H1 (cell line): ENCODE measurements around the gene GOLGB1. TPM values are rescaled to one million over a fixed set of nuclear protein-coding genes. Genes with fewer than 3 reads are reported as not detected.

Source experiments
- CTCF ChIA-PET: fragments of 300-600 bp; sonication (Branson Sonifier 250); formaldehyde crosslinking; loops from one replicate; lab custom pipeline; 2021; ENCODE audit not compliant: partially characterized antibody; lab: Charles Lee
- POLR2A ChIA-PET: fragments of 300-600 bp; sonication (Branson Sonifier 250); formaldehyde crosslinking; loops from one replicate; lab custom pipeline; 2021; ENCODE audit warnings: inconsistent platforms; ENCODE audit not compliant: partially characterized antibody; lab: Charles Lee
- DNase-seq, 2 experiments: peaks; one replicate each; pipeline versions ENCODE4 v3.0.0 to v3.0.0-alpha.2; 2010 to 2022; ENCODE audit warnings: low spot score in 2 of 2, low read depth in 1 of 2, mixed read lengths in 1 of 2
- FAIRE-seq: peaks from 2 replicates; lab custom pipeline; 2011; peaks lifted over from hg19 to GRCh38; lab: Jason Lieb, UNC
- H2AFZ ChIP-seq: 2 replicates; pipeline ENCODE4 v1.8.1; 2012; ENCODE audit warnings: low read length, inconsistent platforms
- H2AK5ac ChIP-seq: 2 replicates; pipeline ENCODE4 v1.6.1; 2013; ENCODE audit warnings: low read depth, low read length
- H2BK120ac ChIP-seq: replicated peaks from 2 replicates; pipeline ENCODE3; 2013; ENCODE audit warnings: low read depth, low read length, inconsistent platforms
- H2BK12ac ChIP-seq: 2 replicates; pipeline ENCODE4 v1.6.1; 2013; ENCODE audit warnings: low read depth, low read length
- H2BK15ac ChIP-seq: 2 replicates; pipeline ENCODE4 v1.6.1; 2013; ENCODE audit warnings: low read length
- H2BK20ac ChIP-seq: 2 replicates; pipeline ENCODE4 v1.6.1; 2013; ENCODE audit warnings: low read length
- H2BK5ac ChIP-seq: 2 replicates; pipeline ENCODE4 v1.6.1; 2013; ENCODE audit warnings: low read depth, low read length
- H3K14ac ChIP-seq: 2 replicates; pipeline ENCODE4 v1.6.1; 2013; ENCODE audit warnings: inconsistent platforms; ENCODE audit not compliant: insufficient read length
- H3K18ac ChIP-seq: 2 replicates; pipeline ENCODE4 v1.6.1; 2013; ENCODE audit warnings: low read length; ENCODE audit errors: extremely low read depth
- H3K23ac ChIP-seq: 2 replicates; pipeline ENCODE4 v1.6.1; 2013; ENCODE audit warnings: inconsistent platforms; ENCODE audit not compliant: insufficient read length
- H3K23me2 ChIP-seq: 2 replicates; pipeline ENCODE4 v1.6.1; 2013; ENCODE audit warnings: low read depth, low read length
- H3K27ac ChIP-seq: 2 replicates; pipeline ENCODE4 v1.6.1; 2011; ENCODE audit warnings: low read depth, low read length, inconsistent platforms
- H3K27me3 ChIP-seq, 4 experiments: replicated peaks in 1 of 4; 1 replicate in 1 of 4; 2 replicates in 3 of 4; pipeline versions ENCODE4 v1.6.1 to v1.8.1; 2011 to 2013; ENCODE audit warnings: low read length in 3 of 4, mild to moderate bottlenecking in 3 of 4, inconsistent platforms in 2 of 4, mixed read lengths in 2 of 4, moderate library complexity in 1 of 4; ENCODE audit not compliant: control insufficient read depth in 3 of 4, insufficient read depth in 3 of 4; ENCODE audit errors: extremely low read depth in 1 of 4
- H3K36me3 ChIP-seq, 4 experiments: 2 replicates each; pipeline versions ENCODE4 v1.6.1 to v1.8.1; 2011 to 2013; ENCODE audit warnings: mild to moderate bottlenecking in 4 of 4, low read length in 3 of 4, moderate library complexity in 2 of 4, control low read depth in 1 of 4, inconsistent platforms in 1 of 4; ENCODE audit not compliant: insufficient read depth in 4 of 4, control insufficient read depth in 2 of 4
- H3K4ac ChIP-seq: replicated peaks from 2 replicates; pipeline ENCODE3; 2013; ENCODE audit warnings: low read length, low read depth, mixed read lengths, inconsistent platforms; ENCODE audit not compliant: insufficient read length
- H3K4me1 ChIP-seq, 4 experiments: replicated peaks in 1 of 4; 1 replicate in 1 of 4; 2 replicates in 3 of 4; pipeline versions ENCODE4 v1.6.1 to v1.8.1; 2011 to 2013; ENCODE audit warnings: low read length in 3 of 4, inconsistent platforms in 2 of 4, mixed read lengths in 1 of 4; ENCODE audit not compliant: insufficient read depth in 4 of 4, control insufficient read depth in 3 of 4
- H3K4me2 ChIP-seq, 2 experiments: 2 replicates each; pipeline versions ENCODE4 v1.6.1 to v1.8.1; 2011 to 2013; ENCODE audit warnings: low read depth in 2 of 2, low read length in 2 of 2, control low read depth in 1 of 2, inconsistent platforms in 1 of 2, mild to moderate bottlenecking in 1 of 2; ENCODE audit not compliant: insufficient read depth in 1 of 2
- H3K4me3 ChIP-seq, 4 experiments: fragments of 200-600, 300-600 bp in 1 of 4; sonication (generic), shearing (Covaris generic), sonication (Bioruptor Twin) in 1 of 4; 2 replicates each; pipeline versions ENCODE4 v1.5.1 to v1.8.1; 2011 to 2016; ENCODE audit warnings: low read length in 4 of 4, low read depth in 3 of 4, control low read depth in 2 of 4, inconsistent platforms in 2 of 4, mild to moderate bottlenecking in 2 of 4, mixed read lengths in 1 of 4, moderate library complexity in 1 of 4; ENCODE audit not compliant: insufficient read depth in 2 of 4; ENCODE audit errors: extremely low read depth in 1 of 4
- H3K56ac ChIP-seq: replicated peaks from 2 replicates; pipeline ENCODE3; 2013; ENCODE audit warnings: low read depth, mild to moderate bottlenecking, mixed read lengths, low read length, inconsistent platforms; ENCODE audit not compliant: insufficient read length
- H3K79me1 ChIP-seq: 2 replicates; pipeline ENCODE4 v1.6.1; 2013; ENCODE audit warnings: low read depth, low read length, control low read depth
- H3K79me2 ChIP-seq, 2 experiments: 2 replicates each; pipeline versions ENCODE4 v1.6.1 to v1.8.1; 2012 to 2013; ENCODE audit warnings: low read length in 2 of 2, mild to moderate bottlenecking in 2 of 2, inconsistent platforms in 1 of 2; ENCODE audit not compliant: insufficient read depth in 2 of 2, control insufficient read depth in 1 of 2
- H3K9ac ChIP-seq, 4 experiments: replicated peaks in 1 of 4; 1 replicate in 1 of 4; 2 replicates in 3 of 4; pipeline versions ENCODE4 v1.6.1 to v1.8.1; 2011 to 2013; ENCODE audit warnings: low read depth in 3 of 4, low read length in 3 of 4, control low read depth in 2 of 4, mild to moderate bottlenecking in 2 of 4, moderate library complexity in 2 of 4, inconsistent platforms in 1 of 4; ENCODE audit errors: extremely low read depth in 1 of 4
- H3K9me3 ChIP-seq, 2 experiments: 2 replicates each; pipeline versions ENCODE4 v1.6.1 to v1.8.1; 2012 to 2013; ENCODE audit warnings: mild to moderate bottlenecking in 2 of 2, moderate library complexity in 2 of 2, control low read depth in 1 of 2, inconsistent platforms in 1 of 2, low read depth in 1 of 2, low read length in 1 of 2, mixed read lengths in 1 of 2; ENCODE audit not compliant: insufficient read depth in 2 of 2
- H4K20me1 ChIP-seq, 2 experiments: replicated peaks in 1 of 2; 2 replicates each; pipeline versions ENCODE3 to v1.8.1; 2011 to 2013; ENCODE audit warnings: inconsistent platforms in 2 of 2, low read length in 2 of 2, mild to moderate bottlenecking in 1 of 2; ENCODE audit not compliant: insufficient read depth in 2 of 2, control insufficient read depth in 1 of 2
- H4K5ac ChIP-seq: 2 replicates; pipeline ENCODE4 v1.6.1; 2013; ENCODE audit warnings: low read length, low read depth, mixed read lengths, inconsistent platforms; ENCODE audit not compliant: insufficient read length
- H4K8ac ChIP-seq: 2 replicates; pipeline ENCODE4 v1.8.0; 2013; ENCODE audit warnings: mild to moderate bottlenecking, moderate library complexity, low read length, inconsistent platforms; ENCODE audit not compliant: insufficient read depth; ENCODE audit errors: extremely low read depth
- H4K91ac ChIP-seq: replicated peaks from 2 replicates; pipeline ENCODE3; 2013; ENCODE audit warnings: low read length, mixed read lengths, inconsistent platforms; ENCODE audit not compliant: insufficient read length
- CTBP2 ChIP-seq: IDR thresholded peaks from 2 replicates; pipeline ENCODE4 v1.7.0; 2011; ENCODE audit warnings: borderline replicate concordance, mild to moderate bottlenecking, moderate library complexity, mixed read lengths, low read length; ENCODE audit not compliant: insufficient read depth, insufficient read length
- GABPA ChIP-seq: IDR thresholded peaks from 2 replicates; pipeline ENCODE4 v1.6.1; 2011; ENCODE audit warnings: mild to moderate bottlenecking, low read length, moderate library complexity, borderline replicate concordance; ENCODE audit not compliant: insufficient read depth
- POLR2AphosphoS5 ChIP-seq: IDR thresholded peaks from 2 replicates; pipeline ENCODE4 v1.6.1; 2011; ENCODE audit warnings: low read depth, low read length
- POU5F1 ChIP-seq: IDR thresholded peaks from 2 replicates; pipeline ENCODE4 v1.6.1; 2011; ENCODE audit warnings: low read depth, mild to moderate bottlenecking, low read length, moderate library complexity
- RAD21 ChIP-seq, 2 experiments: IDR thresholded peaks in 1 of 2; conservative IDR thresholded peaks in 1 of 2; 2 replicates each; pipeline ENCODE4 v1.6.1; 2011; ENCODE audit warnings: low read depth in 2 of 2, low read length in 2 of 2, improper control_type of control experiment in 1 of 2, inconsistent platforms in 1 of 2, mild to moderate bottlenecking in 1 of 2, moderate library complexity in 1 of 2
- SIRT6 ChIP-seq: IDR thresholded peaks from one replicate; pipeline ENCODE4 v1.7.1; 2012; ENCODE audit warnings: low read length, inconsistent platforms
- SIX5 ChIP-seq: IDR thresholded peaks from 2 replicates; pipeline ENCODE4 v1.6.1; 2011; ENCODE audit warnings: mild to moderate bottlenecking, low read depth, low read length
- TEAD4 ChIP-seq: IDR thresholded peaks from 2 replicates; pipeline ENCODE4 v1.6.1; 2012; ENCODE audit warnings: low read depth, low read length, inconsistent platforms, mixed read lengths
- WGBS, 2 experiments: shearing (Covaris generic) in 1 of 2; methylation state at CpG; one replicate each; pipeline versions ENCODE4 v1.1.6 to v1.1.7; 2013 to 2015; ENCODE audit warnings: low lambda C conversion rate in 2 of 2, mixed read lengths in 2 of 2, inconsistent platforms in 1 of 2, low coverage in 1 of 2, missing lambda C conversion rate in 1 of 2; ENCODE audit not compliant: insufficient replicate concordance in 2 of 2, insufficient coverage in 1 of 2, insufficient read length in 1 of 2; ENCODE audit errors: extremely low coverage in 1 of 2, missing lambda C conversion rate in 1 of 2; 5-methylcytosine and 5-hydroxymethylcytosine counted together
- polyA plus RNA-seq, 7 experiments: library from polyadenylated mRNA; depleted of rRNA in 3 of 7; stranded (reverse) in 5 of 7; unstranded in 2 of 7; fragments of >200 nt in 5 of 7; fragments of 200-250 nt in 2 of 7; gene quantifications; 1 replicate in 5 of 7; 2 replicates in 1 of 7; 4 replicates in 1 of 7; pipeline versions ENCODE4 v1.2.1 to v1.2.3, GENCODE V29; 2011 to 2013; ENCODE audit warnings: missing spikeins in 2 of 7, mixed read lengths in 2 of 7
- total RNA-seq: library from RNA; stranded (reverse); fragmentation: NEBNext Ultra II Directional; extraction: Animal tissue kit (Norgen Biotek cat#: 25700); gene quantifications from 2 replicates; pipeline ENCODE4 v1.2.1, GENCODE V29; 2021

The GOLGB1 gene
- total and polyA plus RNA-seq, 2 of the 8 experiments (the other 6 are each of a cell fraction or from before 2014, with no cell fraction given), result 5.9 to 28.5 TPM

GRCh38 chr3:121757812-121758545, 8.4 kb upstream of the GOLGB1 start:
- Histone ChIP-seq H3K36me3 (no peaks in the 10 kb centered on the region), H2BK15ac (no peak overlapping the region), H3K27ac (no peak overlapping the region), H3K79me2 (no peaks in the 10 kb centered on the region), H2BK120ac (no peak overlapping the region), H3K4me1 (no peaks in the 10 kb centered on the region), H4K20me1 (no peaks in the 10 kb centered on the region), H2AK5ac (no peak overlapping the region), H3K14ac (no peak overlapping the region), H3K79me1 (no peaks in the 10 kb centered on the region), H4K8ac (no peak overlapping the region), H3K23ac (no peak overlapping the region), H3K4me3 (no peak overlapping the region), H3K18ac (no peak overlapping the region), H3K4ac (no peak overlapping the region), H4K5ac (no peak overlapping the region), H3K9ac (no peak overlapping the region), H2BK5ac (no peak overlapping the region), H2AFZ (no peak overlapping the region), H3K27me3 (no peaks in the 10 kb centered on the region), H3K9me3 (no peaks in the 10 kb centered on the region), H2BK12ac (no peak overlapping the region), H4K91ac (no peak overlapping the region), H3K23me2 (no peaks in the 10 kb centered on the region), H2BK20ac (no peak overlapping the region), H3K4me2 (no peak overlapping the region), H3K56ac (no peak overlapping the region)
- DNase-seq, result no peak
- CTCF ChIA-PET, result interaction anchor here (1.1 to 2.0 kb wide), 4 partner anchors 9 to 211 kb away, joined by 3 to 10 read pairs (median 4); no protein-coding TSS in a partner anchor
- FAIRE-seq, result no peak
- POLR2A ChIA-PET, result interaction anchor here (1.1 kb wide), 1 partner anchor 10 kb away, joined by 3 read pairs; no protein-coding TSS in a partner anchor
- WGBS, 2 experiments, result 92% methylated on average over 9 of the region's 15 CpGs; no CpG with 5 or more reads in 1 of the 2 experiments
- no peak for TF ChIP-seq CTBP2
- no peak for TF ChIP-seq TEAD4
- TF ChIP-seq GABPA, result no peak
- no peak for TF ChIP-seq RAD21 (IDR thresholded peaks at IDR 0.05 in 1 of 2, conservative IDR thresholded peaks at IDR 0.05 in 1 of 2; ENCODE audit: low read depth in 2 of 2, low read length in 2 of 2)
- TF ChIP-seq POU5F1, result no peak
- no peak for TF ChIP-seq POLR2AphosphoS5
- no peak for TF ChIP-seq SIX5
- TF ChIP-seq SIRT6, result no peak
